ENCODE results near the gene LCLAT1. TPM values are rescaled to one million over a fixed set of nuclear protein-coding genes. Genes with fewer than 3 reads are reported as not detected.

Gene LCLAT1
- total RNA-seq, 4 donors from 2014 or later = 10.3 to 20.6 (median 17.7) TPM

- Histone ChIP-seq H3K27ac (no peak overlapping the region), H3K36me3 (no peaks in the 10 kb centered on the region), H3K9me3 (no peaks in the 10 kb centered on the region), H3K4me1 (peaks cover 17% of the 10 kb centered on the region), H3K27me3 (no peaks in the 10 kb centered on the region), H3K4me3 (no peak overlapping the region)
- DNase-seq (ENCODE audit: low spot score in 2 of 2) = peak in 1 of 2 donors; percentile 55
- no peak for TF ChIP-seq EP300 (IDR thresholded peaks at IDR 0.05)
- TF ChIP-seq POLR2AphosphoS5 (IDR thresholded peaks at IDR 0.05) = no peak
- TF ChIP-seq POLR2A (IDR thresholded peaks at IDR 0.05) = no peak
- no peak for TF ChIP-seq CTCF (IDR thresholded peaks at IDR 0.05)
- WGBS = 94% methylated on average over 15 of the region's 16 CpGs
Measured at GRCh38 chr2:30691948-30692828, 245.1 kb downstream of the LCLAT1 start.

GRCh38 chr2:30692829-30693275 is 245.8 kb downstream of the LCLAT1 start:
- H3K36me3 ChIP-seq = no peaks in the 10 kb centered on the region
- H3K27me3 ChIP-seq = no peaks in the 10 kb centered on the region
- no peaks in the 10 kb centered on the region for H3K9me3 ChIP-seq
- WGBS = 94% methylated on average over 7 of the region's 7 CpGs
- H3K4me1 ChIP-seq = peaks cover 17% of the 10 kb centered on the region
- H3K27ac ChIP-seq = no peak overlapping the region
- H3K4me3 ChIP-seq = no peak overlapping the region
- peak in 1 of 2 donors; percentile 38 for DNase-seq (ENCODE audit: low spot score in 2 of 2)
- TF ChIP-seq CTCF (IDR thresholded peaks at IDR 0.05) = no peak
- no peak for TF ChIP-seq POLR2A (IDR thresholded peaks at IDR 0.05)

Other genes with a start within 250 kb of the LCLAT1 start
- 10 to 100 TPM; 14.9 to 41.1 (median 30.0) TPM for gene LBH, start 215.7 kb upstream of the LCLAT1 start, total RNA-seq

Data from suprapubic skin (tissue), 4 donors.